ENCODE measurements around the gene LPIN3.
A peak's percentile ranks its signal among the peaks of the same experiment; 100 is the strongest.

The LPIN3 gene

DNA sequence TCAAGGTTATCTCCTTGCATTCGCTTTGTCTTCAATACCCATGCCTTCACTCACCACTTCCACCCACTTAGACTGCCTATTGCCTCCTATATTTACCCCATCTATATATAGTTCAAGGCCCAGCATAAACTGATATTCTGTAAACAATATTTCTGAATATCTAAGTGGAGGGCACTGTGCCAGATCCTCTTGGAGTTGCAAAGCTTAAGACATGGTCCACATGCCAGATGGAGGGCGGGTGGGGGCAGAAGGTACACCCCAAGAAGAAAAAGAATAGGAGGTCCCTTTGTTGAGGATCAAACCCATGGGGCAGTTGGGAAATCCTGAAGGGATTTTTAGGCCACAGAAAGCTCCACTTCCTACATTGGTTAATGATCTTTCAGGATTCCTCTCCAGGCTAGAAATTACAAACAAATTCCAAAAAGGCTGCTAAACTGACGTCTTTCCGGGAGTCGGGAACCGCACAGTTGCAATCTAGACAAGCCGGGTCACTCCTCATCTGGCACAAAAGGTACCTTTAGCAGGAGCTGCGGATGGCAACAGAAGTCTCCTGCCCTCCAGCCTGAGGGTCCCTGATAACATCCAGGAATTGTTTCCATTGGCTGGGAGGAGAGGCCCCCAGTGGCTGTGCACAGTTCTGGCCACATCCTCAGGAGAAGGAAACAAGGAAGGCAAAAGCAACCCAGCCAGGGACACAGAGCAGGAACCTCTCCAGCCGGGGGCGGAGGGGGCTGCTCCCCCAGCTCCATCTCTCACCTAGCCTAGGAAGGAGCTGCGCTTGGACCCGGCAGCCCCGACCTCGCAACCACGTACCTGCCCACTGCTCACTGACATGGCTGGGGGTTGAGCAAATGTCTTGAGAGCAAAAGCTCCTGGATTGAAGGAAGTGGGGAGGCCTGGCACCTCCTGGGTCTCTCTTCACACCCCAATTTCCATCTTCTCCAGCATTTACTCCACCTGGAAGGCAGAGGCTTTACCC, 5.9 kb upstream of the LPIN3 start:
- TF ChIP-seq, protein P1, sequence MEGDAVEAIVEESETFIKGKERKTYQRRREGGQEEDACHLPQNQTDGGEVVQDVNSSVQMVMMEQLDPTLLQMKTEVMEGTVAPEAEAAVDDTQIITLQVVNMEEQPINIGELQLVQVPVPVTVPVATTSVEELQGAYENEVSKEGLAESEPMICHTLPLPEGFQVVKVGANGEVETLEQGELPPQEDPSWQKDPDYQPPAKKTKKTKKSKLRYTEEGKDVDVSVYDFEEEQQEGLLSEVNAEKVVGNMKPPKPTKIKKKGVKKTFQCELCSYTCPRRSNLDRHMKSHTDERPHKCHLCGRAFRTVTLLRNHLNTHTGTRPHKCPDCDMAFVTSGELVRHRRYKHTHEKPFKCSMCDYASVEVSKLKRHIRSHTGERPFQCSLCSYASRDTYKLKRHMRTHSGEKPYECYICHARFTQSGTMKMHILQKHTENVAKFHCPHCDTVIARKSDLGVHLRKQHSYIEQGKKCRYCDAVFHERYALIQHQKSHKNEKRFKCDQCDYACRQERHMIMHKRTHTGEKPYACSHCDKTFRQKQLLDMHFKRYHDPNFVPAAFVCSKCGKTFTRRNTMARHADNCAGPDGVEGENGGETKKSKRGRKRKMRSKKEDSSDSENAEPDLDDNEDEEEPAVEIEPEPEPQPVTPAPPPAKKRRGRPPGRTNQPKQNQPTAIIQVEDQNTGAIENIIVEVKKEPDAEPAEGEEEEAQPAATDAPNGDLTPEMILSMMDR (IDR thresholded peaks at IDR 0.05; ENCODE audit: insufficient read depth, low read length, poor library complexity, severe bottlenecking), result no peak
- no peaks in the 10 kb centered on the region for H3K27me3 ChIP-seq (replicated peaks; ENCODE audit: control insufficient read depth, insufficient read depth, low read length)
- no peak overlapping the region for H3K4me3 ChIP-seq (replicated peaks; ENCODE audit: low read depth, low read length)
- no peaks in the 10 kb centered on the region for H3K36me3 ChIP-seq (ENCODE audit: control insufficient read depth, insufficient read depth, low read length)
- DNase-seq (ENCODE audit: extremely low read depth, insufficient read length), result no peak

DNA sequence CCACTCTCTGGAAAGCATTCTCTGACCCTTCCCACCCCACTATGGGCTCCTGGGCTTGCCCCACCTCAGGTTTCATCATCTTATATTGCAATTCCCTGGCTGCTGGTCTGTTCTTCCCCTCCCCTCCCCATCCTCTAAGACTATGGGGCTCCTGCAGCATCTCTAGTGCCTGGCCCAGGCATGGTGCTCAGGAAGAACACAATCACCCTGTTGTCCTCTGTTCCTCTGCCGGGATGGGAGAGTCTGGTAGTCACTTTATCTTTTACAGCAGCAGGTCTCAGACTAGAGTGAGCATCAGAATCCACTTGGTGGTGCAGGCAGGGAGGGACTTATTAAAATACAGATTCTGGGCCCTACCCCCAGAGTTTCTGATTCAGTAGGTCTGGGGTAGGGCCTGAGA, 5.0 kb upstream of the LPIN3 start:
- TF ChIP-seq, protein P1 (IDR thresholded peaks at IDR 0.05; ENCODE audit: insufficient read depth, low read length, poor library complexity, severe bottlenecking), result no peak
- no peak overlapping the region for H3K4me3 ChIP-seq (replicated peaks; ENCODE audit: low read depth, low read length)
- H3K27me3 ChIP-seq (replicated peaks; ENCODE audit: control insufficient read depth, insufficient read depth, low read length), result no peaks in the 10 kb centered on the region
- no peaks in the 10 kb centered on the region for H3K36me3 ChIP-seq (ENCODE audit: control insufficient read depth, insufficient read depth, low read length)
- DNase-seq (ENCODE audit: extremely low read depth, insufficient read length), result no peak

DNA sequence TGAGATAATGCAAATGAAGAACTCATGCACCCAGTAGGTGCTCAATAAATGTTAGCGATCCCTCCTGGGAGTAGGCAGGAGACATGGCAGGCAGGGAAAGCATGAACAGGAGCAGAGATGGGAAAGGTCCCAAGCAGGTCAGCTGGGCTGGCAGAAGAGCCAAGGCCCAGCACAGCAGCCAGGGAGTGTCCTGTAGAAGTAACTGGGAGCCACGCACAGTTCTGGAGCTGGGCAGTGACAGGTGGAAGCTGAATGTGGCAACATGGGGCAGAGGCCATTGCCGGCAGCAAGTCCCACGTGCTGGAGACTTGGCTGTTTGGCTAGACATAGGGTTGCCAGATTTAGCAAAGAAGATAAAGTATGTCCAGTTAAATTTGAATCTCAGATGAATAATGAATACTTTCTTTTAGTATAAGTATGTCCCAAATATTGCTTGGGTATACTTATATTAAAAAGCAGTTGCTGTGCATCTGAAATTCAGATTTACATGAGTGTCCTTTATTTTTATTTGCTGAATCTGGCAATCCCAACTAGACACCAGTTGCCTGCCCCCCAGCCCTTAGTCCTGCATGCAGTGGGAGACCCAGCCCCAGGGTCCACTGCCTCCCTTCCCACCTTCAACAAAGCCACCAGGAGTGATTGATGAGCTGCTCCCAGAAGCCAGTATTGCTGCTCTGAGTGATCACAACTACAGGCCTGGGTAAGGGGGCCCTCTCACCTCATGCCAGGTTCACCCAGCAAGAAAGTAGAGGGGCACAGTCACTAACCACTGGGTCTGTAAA, 3.7 kb upstream of the LPIN3 start:
- H3K36me3 ChIP-seq (ENCODE audit: control insufficient read depth, insufficient read depth, low read length), result no peaks in the 10 kb centered on the region
- no peak overlapping the region for H3K4me3 ChIP-seq (replicated peaks; ENCODE audit: low read depth, low read length)
- no peak for DNase-seq (ENCODE audit: extremely low read depth, insufficient read length)
- TF ChIP-seq, protein P1 (IDR thresholded peaks at IDR 0.05; ENCODE audit: insufficient read depth, low read length, poor library complexity, severe bottlenecking), result no peak
- no peaks in the 10 kb centered on the region for H3K27me3 ChIP-seq (replicated peaks; ENCODE audit: control insufficient read depth, insufficient read depth, low read length)

DNA sequence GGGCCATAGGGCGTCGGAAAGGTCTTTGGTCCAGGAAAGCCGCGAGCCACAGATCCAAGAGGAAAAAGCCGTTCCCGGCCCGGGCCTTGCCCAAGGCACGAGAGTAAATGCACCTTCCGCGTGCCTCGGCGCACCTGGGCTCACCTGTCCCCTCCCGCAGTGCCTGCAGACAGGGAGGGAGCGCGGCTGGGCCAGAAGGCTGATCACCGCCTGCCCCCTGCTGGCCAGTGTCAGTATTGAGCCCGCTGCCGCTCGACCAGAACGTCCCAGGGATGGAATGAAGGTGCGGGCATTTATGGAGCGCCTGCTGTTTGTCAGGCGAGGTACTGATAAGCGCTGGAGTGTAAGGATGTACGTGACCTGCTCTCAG, 679 bp upstream of the LPIN3 start:
- DNase-seq (ENCODE audit: extremely low read depth, insufficient read length), result peak; percentile 77
- TF ChIP-seq, protein P1 (IDR thresholded peaks at IDR 0.05; ENCODE audit: insufficient read depth, low read length, poor library complexity, severe bottlenecking), result peak; percentile 90
- H3K36me3 ChIP-seq (ENCODE audit: control insufficient read depth, insufficient read depth, low read length), result no peaks in the 10 kb centered on the region
- H3K27me3 ChIP-seq (replicated peaks; ENCODE audit: control insufficient read depth, insufficient read depth, low read length), result no peaks in the 10 kb centered on the region
- no peak overlapping the region for H3K4me3 ChIP-seq (replicated peaks; ENCODE audit: low read depth, low read length)

DNA sequence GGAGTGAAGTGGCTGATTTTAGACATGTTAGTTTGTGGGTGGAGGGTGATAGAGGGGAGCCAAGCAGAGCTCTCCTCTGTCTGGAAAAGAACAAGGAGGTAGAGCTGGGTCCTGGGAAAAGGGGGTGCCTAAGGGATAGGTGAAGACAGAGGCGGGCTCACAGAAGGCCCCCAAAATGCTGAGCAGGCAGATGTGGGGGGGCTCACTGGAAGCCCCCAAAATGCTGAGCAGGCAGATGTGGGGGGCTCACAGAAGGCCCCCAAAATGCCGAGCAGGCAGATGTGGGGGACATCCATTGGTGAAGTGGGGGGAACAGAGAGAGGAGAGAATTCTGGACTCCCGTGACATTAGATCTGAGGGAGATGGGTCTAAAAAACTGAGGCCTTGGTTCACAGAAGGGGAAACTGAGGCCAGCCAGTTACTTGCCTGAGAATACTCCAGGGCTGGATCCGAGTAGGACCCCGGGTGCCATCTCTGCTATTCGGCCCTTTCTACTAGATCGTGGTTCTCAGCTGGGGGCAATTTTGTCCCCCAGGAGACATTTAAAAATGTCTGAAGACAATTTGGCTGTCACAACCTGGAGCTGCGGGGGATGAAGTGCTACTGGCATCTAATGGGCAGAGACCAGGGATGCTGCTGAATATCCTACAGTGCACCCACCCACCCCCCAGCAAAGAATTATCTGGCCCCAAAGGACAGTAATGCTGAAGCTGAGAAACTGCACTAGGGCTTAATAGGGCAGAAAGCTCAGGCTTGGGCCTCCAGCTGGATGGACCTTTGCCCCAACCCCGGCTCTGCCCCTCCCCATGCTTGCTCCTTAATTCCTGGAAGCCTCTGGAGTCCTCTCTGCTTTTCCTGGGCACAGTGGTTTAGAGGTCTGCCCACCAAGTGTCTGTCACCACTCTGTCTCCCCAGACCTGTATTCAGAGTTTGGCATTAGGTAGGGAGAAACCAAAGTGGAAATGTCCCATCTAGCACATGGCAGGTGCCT, 2.1 kb downstream of the LPIN3 start:
- no peak for DNase-seq (ENCODE audit: extremely low read depth, insufficient read length)
- TF ChIP-seq, protein P1 (IDR thresholded peaks at IDR 0.05; ENCODE audit: insufficient read depth, low read length, poor library complexity, severe bottlenecking), result no peak
- Histone ChIP-seq H3K4me3 (replicated peaks; ENCODE audit: low read depth, low read length) (no peak overlapping the region), H3K27me3 (replicated peaks; ENCODE audit: control insufficient read depth, insufficient read depth, low read length) (no peaks in the 10 kb centered on the region), H3K36me3 (ENCODE audit: control insufficient read depth, insufficient read depth, low read length) (no peaks in the 10 kb centered on the region)

Measured in GM06990 (cell line).